ENCODE measurements around the gene ARMS2.

Gene ARMS2

GRCh38 chr10:122481296-122482056 is 27.0 kb downstream of the ARMS2 start:
- no peak for TF ChIP-seq CTCF (IDR thresholded peaks at IDR 0.05; ENCODE audit: low read depth, low read length)
- no peak overlapping the region for H3K4me3 ChIP-seq (ENCODE audit: low read depth, low read length)

- TF ChIP-seq CTCF (IDR thresholded peaks at IDR 0.05; ENCODE audit: low read depth, low read length): no peak
- H3K4me3 ChIP-seq (ENCODE audit: low read depth, low read length): no peak overlapping the region
Observed at GRCh38 chr10:122484276-122485060, 30.0 kb downstream of the ARMS2 start.

- H3K4me3 ChIP-seq (ENCODE audit: low read depth, low read length): no peak overlapping the region
- no peak for TF ChIP-seq CTCF (IDR thresholded peaks at IDR 0.05; ENCODE audit: low read depth, low read length)
Observed at GRCh38 chr10:122485670-122486069, 31.2 kb downstream of the ARMS2 start.

GRCh38 chr10:122486406-122487080 is 32.1 kb downstream of the ARMS2 start:
- no peak for TF ChIP-seq CTCF (IDR thresholded peaks at IDR 0.05; ENCODE audit: low read depth, low read length)

GRCh38 chr10:122487174-122487765 is 32.8 kb downstream of the ARMS2 start:
- H3K4me3 ChIP-seq (ENCODE audit: low read depth, low read length): no peak overlapping the region

More at GRCh38 chr10:122486406-122487080, 32.1 kb downstream of the ARMS2 start:
- H3K4me3 ChIP-seq (ENCODE audit: low read depth, low read length): no peak overlapping the region

GRCh38 chr10:122490268-122490667 is 35.8 kb downstream of the ARMS2 start:
- no peak overlapping the region for H3K4me3 ChIP-seq (ENCODE audit: low read depth, low read length)
- no peak for TF ChIP-seq CTCF (IDR thresholded peaks at IDR 0.05; ENCODE audit: low read depth, low read length)

More at GRCh38 chr10:122487174-122487765, 32.8 kb downstream of the ARMS2 start:
- TF ChIP-seq CTCF (IDR thresholded peaks at IDR 0.05; ENCODE audit: low read depth, low read length): no peak

Measured in WI38 (cell line).